GM23338 (cell line): Measurements from ENCODE around the gene PPP2R5C. TPM values are rescaled to one million over a fixed set of nuclear protein-coding genes. Genes with fewer than 3 reads are reported as not detected.

Experiments used
- ATAC-seq: fragments of 200-7000 bp; cut with Tn5 transposase; 3 replicates; pipeline ENCODE4 v1.9.1; 2020
- DNase-seq: peaks from one replicate; pipeline ENCODE4 v3.0.0-alpha.2; 2015; ENCODE audit warnings: low spot score
- H2AFZ ChIP-seq: fragments of 200-600 bp; sonication (generic); 2 replicates; pipeline ENCODE4 v1.8.0; 2016; ENCODE audit warnings: antibody characterized with exemption, mild to moderate bottlenecking, moderate library complexity
- H3F3A ChIP-seq: fragments of 200-600 bp; sonication (generic); replicated peaks from 2 replicates; pipeline ENCODE4 v1.8.0; 2017; ENCODE audit warnings: antibody characterized with exemption, mixed run types, low read depth
- H3K27ac ChIP-seq: fragments of 200-600 bp; sonication (generic); 2 replicates; pipeline ENCODE4 v1.6.1; 2016; ENCODE audit warnings: low read depth
- H3K27me3 ChIP-seq: fragments of 200-600 bp; sonication (generic); 2 replicates; pipeline ENCODE4 v1.8.0; 2016; ENCODE audit warnings: mild to moderate bottlenecking, mixed run types, moderate library complexity; ENCODE audit not compliant: insufficient read depth
- H3K36me3 ChIP-seq: fragments of 200-600 bp; sonication (generic); 2 replicates; pipeline ENCODE4 v1.8.0; 2016; ENCODE audit warnings: mild to moderate bottlenecking; ENCODE audit not compliant: insufficient read depth
- H3K4me1 ChIP-seq: fragments of 200-600 bp; sonication (generic); 2 replicates; pipeline ENCODE4 v1.8.0; 2016; ENCODE audit warnings: mild to moderate bottlenecking, moderate library complexity; ENCODE audit not compliant: insufficient read depth
- H3K4me2 ChIP-seq: fragments of 200-600 bp; sonication (generic); 2 replicates; pipeline ENCODE4 v1.7.1; 2017; ENCODE audit warnings: mixed run types
- H3K4me3 ChIP-seq: fragments of 200-600 bp; sonication (generic); 2 replicates; pipeline ENCODE4 v1.6.1; 2016; ENCODE audit warnings: mixed run types
- H3K79me2 ChIP-seq: fragments of 200-600 bp; sonication (generic); replicated peaks from 2 replicates; pipeline ENCODE4 v1.8.0; 2017; ENCODE audit warnings: mild to moderate bottlenecking; ENCODE audit not compliant: insufficient read depth
- H3K9me2 ChIP-seq: fragments of 200-600 bp; sonication (generic); 2 replicates; pipeline ENCODE4 v1.8.0; 2017; ENCODE audit not compliant: insufficient read depth
- H4K20me1 ChIP-seq: fragments of 200-600 bp; sonication (generic); replicated peaks from 2 replicates; pipeline ENCODE4 v1.8.0; 2017; ENCODE audit warnings: mild to moderate bottlenecking; ENCODE audit not compliant: insufficient read depth
- H3K27ac Mint-ChIP-seq: 2 replicates; pipeline ENCODE4 v1.8.0; 2020; ENCODE audit warnings: inconsistent platforms, mild to moderate bottlenecking, moderate library complexity, mixed read lengths
- H3K27me3 Mint-ChIP-seq: 3 replicates; pipeline ENCODE4 v1.8.0; 2022; ENCODE audit warnings: low read depth, mild to moderate bottlenecking, moderate library complexity, mixed read lengths, inconsistent platforms; ENCODE audit not compliant: insufficient read depth, poor library complexity
- H3K36me3 Mint-ChIP-seq: 3 replicates; pipeline ENCODE4 v1.8.0; 2021; ENCODE audit warnings: low read depth, mild to moderate bottlenecking, inconsistent platforms, moderate library complexity, mixed read lengths
- H3K4me1 Mint-ChIP-seq: 3 replicates; pipeline ENCODE4 v1.8.0; 2020; ENCODE audit warnings: mild to moderate bottlenecking, inconsistent platforms, mixed read lengths
- H3K4me3 Mint-ChIP-seq: 3 replicates; pipeline ENCODE4 v1.8.0; 2021; ENCODE audit warnings: moderate library complexity, mild to moderate bottlenecking, inconsistent platforms, mixed read lengths
- H3K9me3 Mint-ChIP-seq: 3 replicates; pipeline ENCODE4 v1.8.0; 2020; ENCODE audit warnings: moderate library complexity, mild to moderate bottlenecking, inconsistent platforms, mixed read lengths
- CREB1 ChIP-seq: fragments of 250-450 bp; sonication (Bioruptor Pico); IDR thresholded peaks from 2 replicates; pipeline ENCODE4 v1.5.0; 2020; ENCODE audit warnings: low read depth, mild to moderate bottlenecking, moderate library complexity
- EZH2 ChIP-seq: fragments of 200-600 bp; sonication (generic); IDR thresholded peaks from one replicate; pipeline ENCODE4 v1.8.0; 2017; ENCODE audit warnings: antibody characterized with exemption, mild to moderate bottlenecking, low read depth; ENCODE audit not compliant: unreplicated experiment
- EZH2phosphoT487 ChIP-seq: fragments of 200-600 bp; sonication (generic); IDR thresholded peaks from one replicate; pipeline ENCODE4 v1.8.1; 2018; ENCODE audit warnings: antibody characterized with exemption; ENCODE audit not compliant: unreplicated experiment
- NANOG ChIP-seq: IDR thresholded peaks from 2 replicates; pipeline ENCODE4 v1.6.1; 2016; ENCODE audit warnings: antibody characterized with exemption, borderline replicate concordance
- ZNF331 ChIP-seq: fragments of 250-450 bp; sonication (Bioruptor Pico); IDR thresholded peaks from 2 replicates; pipeline ENCODE4 v1.5.0; 2020; ENCODE audit warnings: low read depth, mild to moderate bottlenecking, moderate library complexity
- polyA plus RNA-seq: library from polyadenylated mRNA; unstranded; fragments of >200 nt; fragmentation: Nextera tagmentation; extraction: Ambion mirVana; gene quantifications from 2 replicates; pipeline ENCODE4 v1.2.1, GENCODE V29; 2016
- total RNA-seq: library from RNA; depleted of rRNA; stranded (reverse); fragments of >200 nt; shearing (Covaris generic); gene quantifications from 2 replicates; pipeline ENCODE4 v1.2.3, GENCODE V29; 2014
- TF ChIP-seq, protein P1 (sequence below): IDR thresholded peaks from 2 replicates; pipeline ENCODE4 v1.6.1; 2016; ENCODE audit warnings: antibody characterized with exemption
- TF ChIP-seq, protein P2 (sequence below), 2 experiments: fragments of 200-600 bp in 1 of 2; sonication (generic) in 1 of 2; conservative IDR thresholded peaks; 2 replicates each; pipeline versions ENCODE4 v1.5.1 to v1.6.1; 2016 to 2017; ENCODE audit warnings: antibody characterized with exemption in 2 of 2, low read depth in 2 of 2, mild to moderate bottlenecking in 2 of 2, moderate library complexity in 1 of 2
- TF ChIP-seq, protein P3 (sequence below): IDR thresholded peaks from one replicate; pipeline ENCODE4 v1.6.1; 2018; ENCODE audit warnings: antibody characterized with exemption; ENCODE audit not compliant: unreplicated experiment

The PPP2R5C gene
- total and polyA plus RNA-seq, 2 experiments from 2014 or later: 75.4 to 79.7 TPM

DNA sequence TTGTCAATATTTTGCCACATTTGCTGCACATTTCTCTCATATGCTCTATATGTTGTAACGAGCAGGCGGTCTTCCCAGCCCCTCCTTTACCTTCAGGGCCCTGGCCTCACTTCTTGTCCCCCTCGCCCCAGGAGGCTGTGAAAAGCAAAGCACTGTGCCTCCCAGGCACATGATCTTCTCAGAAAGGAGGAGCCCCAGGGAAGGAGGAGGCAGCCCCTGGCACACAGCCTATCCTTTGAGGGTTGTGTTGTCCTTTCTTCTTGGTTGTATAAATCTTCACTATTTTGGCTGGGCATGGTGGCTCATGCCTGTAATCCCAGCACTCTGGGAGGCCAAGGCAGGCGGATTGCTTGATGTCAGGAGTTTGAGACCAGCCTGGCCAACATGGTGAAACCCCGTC lies 77.0 kb downstream of the PPP2R5C start:
- H3F3A ChIP-seq: no peaks in the 10 kb centered on the region
- Mint-ChIP-seq H3K36me3 (no peaks in the 10 kb centered on the region), H3K27me3 (peaks cover 6% of the 10 kb centered on the region), H3K9me3 (no peaks in the 10 kb centered on the region), H3K27ac (no peak overlapping the region), H3K4me1 (peaks cover 21% of the 10 kb centered on the region), H3K4me3 (no peak overlapping the region)
- no peaks in the 10 kb centered on the region for H3K36me3 ChIP-seq
- ATAC-seq (peak; percentile 26; the same call in 2 of the 3 replicates), DNase-seq (no peak)
- peaks cover 64% of the 10 kb centered on the region for H3K79me2 ChIP-seq
- H3K4me2 ChIP-seq: no peak overlapping the region
- H3K4me3 ChIP-seq: no peak overlapping the region
- H3K9me2 ChIP-seq: 0 out of 2 replicates have a peak, but pooled peaks cover 2% of the 10 kb centered on the region
- TF ChIP-seq ZNF331: no peak
- H2AFZ ChIP-seq: no peak overlapping the region
- H3K27ac ChIP-seq: no peak overlapping the region
- peaks cover 39% of the 10 kb centered on the region for H4K20me1 ChIP-seq
- no peaks in the 10 kb centered on the region for H3K27me3 ChIP-seq
- no peaks in the 10 kb centered on the region for H3K4me1 ChIP-seq

DNA sequence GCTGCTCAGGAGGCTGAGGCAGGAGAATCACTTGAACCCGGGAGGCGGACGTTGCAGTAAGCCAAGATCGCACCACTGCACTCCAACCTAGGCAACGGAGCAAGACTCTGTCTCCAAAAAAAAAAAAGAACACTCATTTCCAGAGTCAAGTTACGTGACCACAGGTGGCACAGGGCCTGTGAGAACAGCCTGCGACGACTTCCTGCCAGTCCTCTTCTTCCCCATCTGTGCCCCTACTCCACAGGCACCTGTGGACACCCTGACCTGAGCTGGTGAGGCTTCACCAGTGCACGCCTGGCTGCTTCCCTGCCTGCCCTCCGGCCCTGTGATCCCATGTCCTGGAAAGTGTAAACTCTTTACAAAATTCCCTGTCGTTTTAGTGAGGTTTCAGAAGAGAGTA lies 77.7 kb downstream of the PPP2R5C start:
- Mint-ChIP-seq H3K36me3 (no peaks in the 10 kb centered on the region), H3K9me3 (no peaks in the 10 kb centered on the region), H3K27ac (peak overlapping the region; percentile 77; the same call in 1 of the 2 replicates), H3K4me3 (no peak overlapping the region), H3K27me3 (peaks cover 6% of the 10 kb centered on the region), H3K4me1 (peaks cover 20% of the 10 kb centered on the region)
- no peak for DNase-seq
- H4K20me1 ChIP-seq: peaks cover 43% of the 10 kb centered on the region
- no peak for ATAC-seq
- H2AFZ ChIP-seq: no peak overlapping the region
- H3K9me2 ChIP-seq: no peaks in the 10 kb centered on the region
- no peaks in the 10 kb centered on the region for H3K27me3 ChIP-seq
- TF ChIP-seq, protein P1, sequence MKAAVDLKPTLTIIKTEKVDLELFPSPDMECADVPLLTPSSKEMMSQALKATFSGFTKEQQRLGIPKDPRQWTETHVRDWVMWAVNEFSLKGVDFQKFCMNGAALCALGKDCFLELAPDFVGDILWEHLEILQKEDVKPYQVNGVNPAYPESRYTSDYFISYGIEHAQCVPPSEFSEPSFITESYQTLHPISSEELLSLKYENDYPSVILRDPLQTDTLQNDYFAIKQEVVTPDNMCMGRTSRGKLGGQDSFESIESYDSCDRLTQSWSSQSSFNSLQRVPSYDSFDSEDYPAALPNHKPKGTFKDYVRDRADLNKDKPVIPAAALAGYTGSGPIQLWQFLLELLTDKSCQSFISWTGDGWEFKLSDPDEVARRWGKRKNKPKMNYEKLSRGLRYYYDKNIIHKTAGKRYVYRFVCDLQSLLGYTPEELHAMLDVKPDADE: no peak
- TF ChIP-seq, protein P2, sequence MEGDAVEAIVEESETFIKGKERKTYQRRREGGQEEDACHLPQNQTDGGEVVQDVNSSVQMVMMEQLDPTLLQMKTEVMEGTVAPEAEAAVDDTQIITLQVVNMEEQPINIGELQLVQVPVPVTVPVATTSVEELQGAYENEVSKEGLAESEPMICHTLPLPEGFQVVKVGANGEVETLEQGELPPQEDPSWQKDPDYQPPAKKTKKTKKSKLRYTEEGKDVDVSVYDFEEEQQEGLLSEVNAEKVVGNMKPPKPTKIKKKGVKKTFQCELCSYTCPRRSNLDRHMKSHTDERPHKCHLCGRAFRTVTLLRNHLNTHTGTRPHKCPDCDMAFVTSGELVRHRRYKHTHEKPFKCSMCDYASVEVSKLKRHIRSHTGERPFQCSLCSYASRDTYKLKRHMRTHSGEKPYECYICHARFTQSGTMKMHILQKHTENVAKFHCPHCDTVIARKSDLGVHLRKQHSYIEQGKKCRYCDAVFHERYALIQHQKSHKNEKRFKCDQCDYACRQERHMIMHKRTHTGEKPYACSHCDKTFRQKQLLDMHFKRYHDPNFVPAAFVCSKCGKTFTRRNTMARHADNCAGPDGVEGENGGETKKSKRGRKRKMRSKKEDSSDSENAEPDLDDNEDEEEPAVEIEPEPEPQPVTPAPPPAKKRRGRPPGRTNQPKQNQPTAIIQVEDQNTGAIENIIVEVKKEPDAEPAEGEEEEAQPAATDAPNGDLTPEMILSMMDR (conservative IDR thresholded peaks at IDR 0.05; ENCODE audit: low read depth in 2 of 2): no peak
- TF ChIP-seq ZNF331 (no peak), EZH2 (no peak), EZH2phosphoT487 (no peak), CREB1 (CRISPR knock-in tag) (no peak), NANOG (no peak)
- TF ChIP-seq, protein P3, sequence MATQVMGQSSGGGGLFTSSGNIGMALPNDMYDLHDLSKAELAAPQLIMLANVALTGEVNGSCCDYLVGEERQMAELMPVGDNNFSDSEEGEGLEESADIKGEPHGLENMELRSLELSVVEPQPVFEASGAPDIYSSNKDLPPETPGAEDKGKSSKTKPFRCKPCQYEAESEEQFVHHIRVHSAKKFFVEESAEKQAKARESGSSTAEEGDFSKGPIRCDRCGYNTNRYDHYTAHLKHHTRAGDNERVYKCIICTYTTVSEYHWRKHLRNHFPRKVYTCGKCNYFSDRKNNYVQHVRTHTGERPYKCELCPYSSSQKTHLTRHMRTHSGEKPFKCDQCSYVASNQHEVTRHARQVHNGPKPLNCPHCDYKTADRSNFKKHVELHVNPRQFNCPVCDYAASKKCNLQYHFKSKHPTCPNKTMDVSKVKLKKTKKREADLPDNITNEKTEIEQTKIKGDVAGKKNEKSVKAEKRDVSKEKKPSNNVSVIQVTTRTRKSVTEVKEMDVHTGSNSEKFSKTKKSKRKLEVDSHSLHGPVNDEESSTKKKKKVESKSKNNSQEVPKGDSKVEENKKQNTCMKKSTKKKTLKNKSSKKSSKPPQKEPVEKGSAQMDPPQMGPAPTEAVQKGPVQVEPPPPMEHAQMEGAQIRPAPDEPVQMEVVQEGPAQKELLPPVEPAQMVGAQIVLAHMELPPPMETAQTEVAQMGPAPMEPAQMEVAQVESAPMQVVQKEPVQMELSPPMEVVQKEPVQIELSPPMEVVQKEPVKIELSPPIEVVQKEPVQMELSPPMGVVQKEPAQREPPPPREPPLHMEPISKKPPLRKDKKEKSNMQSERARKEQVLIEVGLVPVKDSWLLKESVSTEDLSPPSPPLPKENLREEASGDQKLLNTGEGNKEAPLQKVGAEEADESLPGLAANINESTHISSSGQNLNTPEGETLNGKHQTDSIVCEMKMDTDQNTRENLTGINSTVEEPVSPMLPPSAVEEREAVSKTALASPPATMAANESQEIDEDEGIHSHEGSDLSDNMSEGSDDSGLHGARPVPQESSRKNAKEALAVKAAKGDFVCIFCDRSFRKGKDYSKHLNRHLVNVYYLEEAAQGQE: no peak
- H3K4me2 ChIP-seq: no peak overlapping the region
- no peak overlapping the region for H3K27ac ChIP-seq
- H3K4me1 ChIP-seq: no peaks in the 10 kb centered on the region
- peaks cover 62% of the 10 kb centered on the region for H3K79me2 ChIP-seq
- no peak overlapping the region for H3K4me3 ChIP-seq
- H3F3A ChIP-seq: no peaks in the 10 kb centered on the region
- no peaks in the 10 kb centered on the region for H3K36me3 ChIP-seq
